ENCODE results near the gene RYR3.
"Not testable (repeated sequence)": the region's sequence is repeated elsewhere in the genome, so short reads cannot be mapped to it uniquely, and the experiment has no call there.

RYR3 gene

GRCh38 chr15:33795070-33795469, 484.3 kb downstream of the RYR3 start:
- DNase-seq, result no peak

GRCh38 chr15:33797651-33798050, 486.9 kb downstream of the RYR3 start:
- DNase-seq, result no peak

GRCh38 chr15:33801954-33802353, 491.2 kb downstream of the RYR3 start:
- no peak for DNase-seq

- no peak for DNase-seq
These were observed 496.9 kb downstream of the RYR3 start for GRCh38 chr15:33807665-33808064.

GRCh38 chr15:33808720-33809457, 498.1 kb downstream of the RYR3 start:
- DNase-seq, result no peak

- no peak for DNase-seq
These were observed 499.4 kb downstream of the RYR3 start for GRCh38 chr15:33810073-33810595.

GRCh38 chr15:33810806-33811205, 500.0 kb downstream of the RYR3 start:
- DNase-seq, result no peak

GRCh38 chr15:33813891-33814290, 503.1 kb downstream of the RYR3 start:
- no peak for DNase-seq

GRCh38 chr15:33819499-33819898, 508.7 kb downstream of the RYR3 start:
- DNase-seq, result not testable (repeated sequence)

- no peak for DNase-seq
These were observed 511.7 kb downstream of the RYR3 start for GRCh38 chr15:33822479-33822878.

- no peak for DNase-seq
These were observed 512.4 kb downstream of the RYR3 start for GRCh38 chr15:33823119-33823518.

- no peak for DNase-seq
These were observed 514.7 kb downstream of the RYR3 start for GRCh38 chr15:33825453-33825852.

GRCh38 chr15:33826201-33826600, 515.4 kb downstream of the RYR3 start:
- DNase-seq, result no peak

- no peak for DNase-seq
These were observed 519.6 kb downstream of the RYR3 start for GRCh38 chr15:33830351-33830750.

- DNase-seq, result no peak
These were observed 520.9 kb downstream of the RYR3 start for GRCh38 chr15:33831646-33832045.

GRCh38 chr15:33834892-33835743, 524.4 kb downstream of the RYR3 start:
- DNase-seq, result no peak

- no peak for DNase-seq
These were observed 526.5 kb downstream of the RYR3 start for GRCh38 chr15:33837294-33837693.

- DNase-seq, result no peak
These were observed 528.8 kb downstream of the RYR3 start for GRCh38 chr15:33839540-33839939.

GRCh38 chr15:33840615-33841014, 529.8 kb downstream of the RYR3 start:
- DNase-seq, result no peak

GRCh38 chr15:33844186-33844585, 533.4 kb downstream of the RYR3 start:
- DNase-seq, result no peak

GRCh38 chr15:33844597-33844996, 533.8 kb downstream of the RYR3 start:
- DNase-seq, result no peak

- no peak for DNase-seq
These were observed 535.4 kb downstream of the RYR3 start for GRCh38 chr15:33846142-33846541.

GRCh38 chr15:33846862-33847261, 536.1 kb downstream of the RYR3 start:
- DNase-seq, result no peak

GRCh38 chr15:33848011-33848410, 537.2 kb downstream of the RYR3 start:
- no peak for DNase-seq
